ENCODE measurements around the gene ARFRP1.

GRCh38 chr20:63667858-63668257 lies 39.9 kb downstream of the ARFRP1 start:
- no peak for TF ChIP-seq CTCF (conservative IDR thresholded peaks at IDR 0.05; ENCODE audit: low read length)
- no peak for TF ChIP-seq EZH2phosphoT487 (IDR thresholded peaks at IDR 0.05; ENCODE audit: borderline replicate concordance, low read depth, low read length)
